OCI-LY1 (cell line): ENCODE measurements around the gene TMEM132A.

Experiments
- H2AFZ ChIP-seq: fragments of 200-600 bp; sonication (generic), shearing (Covaris generic); 2 replicates; pipeline ENCODE4 v1.6.0; 2014; ENCODE audit warnings: antibody characterized with exemption, mild to moderate bottlenecking, low read length
- H3F3A ChIP-seq: fragments of 200-600 bp; sonication (generic), shearing (Covaris generic); 2 replicates; pipeline ENCODE4 v1.6.0; 2014; ENCODE audit warnings: mild to moderate bottlenecking, antibody characterized with exemption, low read length, moderate library complexity; ENCODE audit not compliant: insufficient read depth
- H3K27ac ChIP-seq: fragments of 200-600 bp; sonication (generic); 2 replicates; pipeline ENCODE4 v1.5.1; 2014; ENCODE audit warnings: low read length, mixed run types, mild to moderate bottlenecking, low read depth; ENCODE audit not compliant: poor library complexity, severe bottlenecking
- H3K27me3 ChIP-seq: fragments of 200-600 bp; sonication (generic); 2 replicates; pipeline ENCODE4 v1.6.0; 2014; ENCODE audit warnings: antibody characterized with exemption, mild to moderate bottlenecking, low read length, moderate library complexity; ENCODE audit not compliant: insufficient read depth
- H3K36me3 ChIP-seq: fragments of 200-600 bp; sonication (generic); 2 replicates; pipeline ENCODE4 v1.6.1; 2014; ENCODE audit warnings: mild to moderate bottlenecking, antibody characterized with exemption, low read length, moderate library complexity, mixed read lengths; ENCODE audit not compliant: insufficient read depth
- H3K4me1 ChIP-seq: fragments of 200-600 bp; sonication (generic); 2 replicates; pipeline ENCODE4 v1.5.1; 2014; ENCODE audit warnings: mild to moderate bottlenecking, low read length, moderate library complexity; ENCODE audit not compliant: insufficient read depth, severe bottlenecking
- H3K4me2 ChIP-seq: fragments of 200-600 bp; sonication (generic), shearing (Covaris generic); 2 replicates; pipeline ENCODE4 v1.6.1; 2014; ENCODE audit warnings: low read length
- H3K4me3 ChIP-seq: fragments of 200-600 bp; sonication (generic); 2 replicates; pipeline ENCODE4 v1.5.1; 2014; ENCODE audit warnings: low read length, low read depth, mild to moderate bottlenecking, mixed read lengths; ENCODE audit not compliant: poor library complexity, severe bottlenecking
- H3K79me2 ChIP-seq: fragments of 200-600 bp; shearing (Covaris generic); 2 replicates; pipeline ENCODE4 v1.6.1; 2016; ENCODE audit warnings: mixed run types, low read length, mixed read lengths; ENCODE audit not compliant: insufficient read depth
- H3K9ac ChIP-seq: fragments of 200-600 bp; sonication (generic), shearing (Covaris generic); 2 replicates; pipeline ENCODE4 v1.6.1; 2014; ENCODE audit warnings: mild to moderate bottlenecking, low read length, mixed read lengths
- H3K9me2 ChIP-seq: fragments of 200-600 bp; sonication (generic), shearing (Covaris generic); 2 replicates; pipeline ENCODE4 v1.6.1; 2014; ENCODE audit warnings: low read depth, mild to moderate bottlenecking, low read length, mixed read lengths
- H3K9me3 ChIP-seq: fragments of 200-600 bp; shearing (Covaris generic); 2 replicates; pipeline ENCODE4 v1.6.1; 2014; ENCODE audit warnings: low read length, mixed read lengths
- H4K20me1 ChIP-seq: fragments of 200-600 bp; sonication (generic), shearing (Covaris generic); 2 replicates; pipeline ENCODE4 v1.6.0; 2016; ENCODE audit warnings: mild to moderate bottlenecking, low read length; ENCODE audit not compliant: insufficient read depth
- CTCF ChIP-seq: fragments of 200-600 bp; sonication (generic), shearing (Covaris generic); IDR thresholded peaks from 2 replicates; pipeline ENCODE4 v1.5.1; 2017; ENCODE audit warnings: mild to moderate bottlenecking, antibody characterized with exemption, low read length, moderate library complexity, mixed read lengths
- EZH2 ChIP-seq: fragments of 200-600 bp; sonication (generic), shearing (Covaris generic); IDR thresholded peaks from 2 replicates; pipeline ENCODE4 v1.8.0; 2017; ENCODE audit warnings: borderline replicate concordance, mixed run types, mild to moderate bottlenecking, antibody characterized with exemption, low read length, moderate library complexity, mixed read lengths

The TMEM132A gene

GRCh38 chr11:60919956-60920355, 4.3 kb upstream of the TMEM132A start:
- Histone ChIP-seq H3K36me3 (peaks cover 60% of the 10 kb centered on the region), H3K79me2 (peaks cover 13% of the 10 kb centered on the region; the same call in 1 of the 2 replicates), H3K9me3 (no peaks in the 10 kb centered on the region), H3K4me1 (peaks cover 33% of the 10 kb centered on the region), H2AFZ (no peak overlapping the region), H3K4me3 (no peak overlapping the region), H3K27me3 (0 out of 2 replicates have a peak, but pooled peaks cover 1% of the 10 kb centered on the region), H3K4me2 (no peak overlapping the region), H4K20me1 (no peaks in the 10 kb centered on the region), H3F3A (no peaks in the 10 kb centered on the region), H3K9ac (no peak overlapping the region), H3K27ac (no peak overlapping the region), H3K9me2 (no peaks in the 10 kb centered on the region)
- no peak for TF ChIP-seq CTCF
- no peak for TF ChIP-seq EZH2

- no peak overlapping the region for H3K4me2 ChIP-seq
- H3K36me3 ChIP-seq, result peaks cover 60% of the 10 kb centered on the region
- no peak overlapping the region for H3K4me3 ChIP-seq
- no peak overlapping the region for H2AFZ ChIP-seq
- H3K79me2 ChIP-seq, result peaks cover 7% of the 10 kb centered on the region; the same call in 1 of the 2 replicates
- peaks cover 23% of the 10 kb centered on the region for H3K4me1 ChIP-seq
- H3K27me3 ChIP-seq, result 0 out of 2 replicates have a peak, but pooled peaks cover 4% of the 10 kb centered on the region
- no peak for TF ChIP-seq CTCF
- no peak for TF ChIP-seq EZH2
- H3K9me3 ChIP-seq, result no peaks in the 10 kb centered on the region
- no peak overlapping the region for H3K27ac ChIP-seq
- H4K20me1 ChIP-seq, result no peaks in the 10 kb centered on the region
- H3K9ac ChIP-seq, result no peak overlapping the region
- no peaks in the 10 kb centered on the region for H3K9me2 ChIP-seq
- no peaks in the 10 kb centered on the region for H3F3A ChIP-seq
Measured at GRCh38 chr11:60921259-60921658, 3.0 kb upstream of the TMEM132A start.

GRCh38 chr11:60921777-60922335, 2.4 kb upstream of the TMEM132A start:
- Histone ChIP-seq H3K4me2 (no peak overlapping the region), H4K20me1 (no peaks in the 10 kb centered on the region), H3K27ac (no peak overlapping the region), H3K4me3 (no peak overlapping the region), H3K4me1 (peaks cover 23% of the 10 kb centered on the region), H3F3A (no peaks in the 10 kb centered on the region), H3K9me2 (no peaks in the 10 kb centered on the region), H3K36me3 (peaks cover 57% of the 10 kb centered on the region), H3K79me2 (peaks cover 5% of the 10 kb centered on the region; the same call in 1 of the 2 replicates), H3K27me3 (0 out of 2 replicates have a peak, but pooled peaks cover 4% of the 10 kb centered on the region), H3K9me3 (no peaks in the 10 kb centered on the region), H2AFZ (no peak overlapping the region), H3K9ac (no peak overlapping the region)
- TF ChIP-seq EZH2 (no peak), CTCF (no peak)
